DND-41 (cell line): ENCODE measurements around the gene PHTF1.

Experiments used
- ATAC-seq: fragments of 200-7000 bp; cut with Tn5 transposase; 3 replicates; pipeline ENCODE4 v1.9.1; 2021; ENCODE audit warnings: low read depth; ENCODE audit not compliant: insufficient read depth
- DNase-seq: peaks from one replicate; pipeline ENCODE4 v3.0.0-alpha.2; 2020
- H2AFZ ChIP-seq: 2 replicates; pipeline ENCODE4 v1.6.0; 2012; ENCODE audit warnings: low read depth, low read length
- H3K27ac ChIP-seq: 2 replicates; pipeline ENCODE4 v1.5.1; 2012; ENCODE audit warnings: low read length, inconsistent platforms
- H3K27me3 ChIP-seq: fragments of 200-600 bp; sonication (generic); 2 replicates; pipeline ENCODE4 v1.6.0; 2012; ENCODE audit warnings: low read length, mild to moderate bottlenecking, inconsistent platforms; ENCODE audit not compliant: insufficient read depth, poor library complexity
- H3K36me3 ChIP-seq: 2 replicates; pipeline ENCODE4 v1.5.1; 2012; ENCODE audit warnings: low read length, inconsistent platforms; ENCODE audit not compliant: insufficient read depth
- H3K4me1 ChIP-seq: 2 replicates; pipeline ENCODE4 v1.5.1; 2012; ENCODE audit warnings: mild to moderate bottlenecking, low read length; ENCODE audit not compliant: insufficient read depth
- H3K4me2 ChIP-seq: 2 replicates; pipeline ENCODE4 v1.6.0; 2012; ENCODE audit warnings: mild to moderate bottlenecking, moderate library complexity, low read length, inconsistent platforms; ENCODE audit not compliant: insufficient read depth
- H3K4me3 ChIP-seq, 2 experiments: fragments of 200-600 bp in 1 of 2; shearing (Covaris generic) in 1 of 2; 2 replicates each; pipeline ENCODE4 v1.5.1; 2012 to 2016; ENCODE audit warnings: inconsistent platforms in 2 of 2, low read length in 2 of 2, mild to moderate bottlenecking in 2 of 2, low read depth in 1 of 2, moderate library complexity in 1 of 2
- H3K79me2 ChIP-seq: 2 replicates; pipeline ENCODE4 v1.6.0; 2012; ENCODE audit warnings: low read length, inconsistent platforms; ENCODE audit not compliant: insufficient read depth
- H3K9ac ChIP-seq: 2 replicates; pipeline ENCODE4 v1.6.0; 2012; ENCODE audit warnings: low read depth, mild to moderate bottlenecking, inconsistent platforms, low read length, moderate library complexity
- H3K9me3 ChIP-seq: 2 replicates; pipeline ENCODE4 v1.5.1; 2012; ENCODE audit warnings: low read length, moderate library complexity, mild to moderate bottlenecking, inconsistent platforms; ENCODE audit not compliant: insufficient read depth, severe bottlenecking
- H4K20me1 ChIP-seq: 2 replicates; pipeline ENCODE4 v1.6.0; 2012; ENCODE audit warnings: low read length; ENCODE audit not compliant: insufficient read depth
- CTCF ChIP-seq: IDR thresholded peaks from 2 replicates; pipeline ENCODE4 v1.5.1; 2012; ENCODE audit warnings: borderline replicate concordance, low read length, moderate library complexity, mild to moderate bottlenecking; ENCODE audit not compliant: poor library complexity, severe bottlenecking; ENCODE audit errors: extremely low read depth
- EZH2 ChIP-seq: IDR thresholded peaks from 3 replicates; pipeline ENCODE4 v1.6.1; 2012; ENCODE audit warnings: borderline replicate concordance, low read depth, mild to moderate bottlenecking, moderate library complexity, low read length, inconsistent platforms; ENCODE audit not compliant: severe bottlenecking

The PHTF1 gene

GRCh38 chr1:113677250-113678158, 81.8 kb downstream of the PHTF1 start:
- peak; percentile 70; the same call in 2 of the 3 replicates for ATAC-seq
- H3K4me2 ChIP-seq = no peak overlapping the region
- no peak overlapping the region for H2AFZ ChIP-seq
- TF ChIP-seq EZH2 (no peak), CTCF (peak; percentile 75)
- H3K4me3 ChIP-seq = no peak overlapping the region
- H3K27ac ChIP-seq = no peak overlapping the region
- H3K27me3 ChIP-seq = no peaks in the 10 kb centered on the region
- no peaks in the 10 kb centered on the region for H3K36me3 ChIP-seq
- no peaks in the 10 kb centered on the region for H3K4me1 ChIP-seq
- H3K79me2 ChIP-seq = no peaks in the 10 kb centered on the region
- no peaks in the 10 kb centered on the region for H3K9me3 ChIP-seq
- H3K9ac ChIP-seq = no peak overlapping the region
- DNase-seq = peak; percentile 20
- no peaks in the 10 kb centered on the region for H4K20me1 ChIP-seq

GRCh38 chr1:113676524-113676923, 82.8 kb downstream of the PHTF1 start:
- Histone ChIP-seq H3K9ac (no peak overlapping the region), H3K4me3 (no peak overlapping the region), H3K27me3 (no peaks in the 10 kb centered on the region), H3K4me1 (no peaks in the 10 kb centered on the region), H3K36me3 (no peaks in the 10 kb centered on the region), H4K20me1 (no peaks in the 10 kb centered on the region), H3K27ac (no peak overlapping the region), H2AFZ (no peak overlapping the region), H3K79me2 (no peaks in the 10 kb centered on the region), H3K4me2 (no peak overlapping the region), H3K9me3 (no peaks in the 10 kb centered on the region)
- DNase-seq (no peak), ATAC-seq (no peak)
- TF ChIP-seq EZH2 (no peak), CTCF (no peak)

GRCh38 chr1:113675302-113675701, 84.0 kb downstream of the PHTF1 start:
- Histone ChIP-seq H3K9me3 (no peaks in the 10 kb centered on the region), H3K36me3 (no peaks in the 10 kb centered on the region), H3K4me1 (no peaks in the 10 kb centered on the region), H2AFZ (no peak overlapping the region), H3K27me3 (no peaks in the 10 kb centered on the region), H3K9ac (no peak overlapping the region), H3K79me2 (no peaks in the 10 kb centered on the region), H3K27ac (no peak overlapping the region), H4K20me1 (no peaks in the 10 kb centered on the region), H3K4me2 (no peak overlapping the region), H3K4me3 (no peak overlapping the region)
- no peak for DNase-seq
- TF ChIP-seq CTCF (no peak), EZH2 (no peak)
- no peak for ATAC-seq
